Caco-2 (cell line): ENCODE measurements around the gene ZNF219. TPM values are rescaled to one million over a fixed set of nuclear protein-coding genes. Genes with fewer than 3 reads are reported as not detected.

Source experiments
- BruUV-seq: library from RNA; stranded (reverse); fragments of 400-500 nt; replicated peaks from 2 replicates; lab custom pipeline; 2021; lab: Mats Ljungman, UMichigan
- CTCF ChIA-PET: fragments of 300-600 bp; sonication (Branson Sonifier 250); formaldehyde crosslinking; loops from one replicate; lab custom pipeline; 2022; ENCODE audit warnings: antibody characterized with exemption; lab: Charles Lee
- POLR2A ChIA-PET: fragments of 300-600 bp; sonication (Branson Sonifier 250); formaldehyde crosslinking; loops from one replicate; lab custom pipeline; 2022; ENCODE audit warnings: antibody characterized with exemption; lab: Charles Lee
- DNase-seq, 2 experiments: peaks; one replicate each; pipeline versions ENCODE4 v3.0.0 to v3.0.0-alpha.2; 2020 to 2022
- H3K27me3 ChIP-seq: replicated peaks from 2 replicates; pipeline ENCODE4 v1.6.0; 2011; ENCODE audit warnings: low read length; ENCODE audit not compliant: control insufficient read depth, insufficient read depth
- H3K36me3 ChIP-seq: 2 replicates; pipeline ENCODE4 v1.5.1; 2011; ENCODE audit warnings: low read length; ENCODE audit not compliant: control insufficient read depth, insufficient read depth
- H3K4me1 ChIP-seq: fragments of 250-450 bp; sonication (Bioruptor Pico); 2 replicates; pipeline ENCODE4 v1.5.1; 2020; ENCODE audit warnings: mild to moderate bottlenecking
- H3K4me3 ChIP-seq: 2 replicates; pipeline ENCODE4 v1.5.1; 2011; ENCODE audit warnings: low read depth, mild to moderate bottlenecking, control low read depth, low read length
- H3K9me3 ChIP-seq: fragments of 250-450 bp; sonication (Bioruptor Pico); 2 replicates; pipeline ENCODE4 v1.5.1; 2020; ENCODE audit warnings: mild to moderate bottlenecking, moderate library complexity
- H3K27ac Mint-ChIP-seq: one replicate; pipeline ENCODE4 v1.8.0; 2022; ENCODE audit warnings: mixed read lengths; ENCODE audit not compliant: unreplicated experiment
- H3K27me3 Mint-ChIP-seq: one replicate; pipeline ENCODE4 v1.8.0; 2022; ENCODE audit warnings: mixed read lengths; ENCODE audit not compliant: insufficient read depth, unreplicated experiment
- H3K36me3 Mint-ChIP-seq: one replicate; pipeline ENCODE4 v1.8.0; 2022; ENCODE audit warnings: mild to moderate bottlenecking, mixed read lengths; ENCODE audit not compliant: insufficient read depth, unreplicated experiment
- H3K4me1 Mint-ChIP-seq: one replicate; pipeline ENCODE4 v1.8.0; 2022; ENCODE audit warnings: low read depth, mixed read lengths; ENCODE audit not compliant: unreplicated experiment
- H3K4me3 Mint-ChIP-seq: one replicate; pipeline ENCODE4 v1.8.0; 2022; ENCODE audit warnings: mild to moderate bottlenecking, moderate library complexity, mixed read lengths; ENCODE audit not compliant: unreplicated experiment
- H3K9me3 Mint-ChIP-seq: one replicate; pipeline ENCODE4 v1.8.0; 2022; ENCODE audit warnings: mixed read lengths; ENCODE audit not compliant: unreplicated experiment
- CTCF ChIP-seq, 2 experiments: fragments of 200-600 bp in 1 of 2; IDR thresholded peaks; 1 replicate in 1 of 2; 2 replicates in 1 of 2; pipeline versions ENCODE4 v1.5.1 to v1.8.0; 2011 to 2022; ENCODE audit warnings: antibody characterized with exemption in 1 of 2, control low read depth in 1 of 2, inconsistent platforms in 1 of 2, low read depth in 1 of 2, low read length in 1 of 2, mild to moderate bottlenecking in 1 of 2, moderate library complexity in 1 of 2; ENCODE audit not compliant: insufficient read depth in 1 of 2, severe bottlenecking in 1 of 2, unreplicated experiment in 1 of 2
- intact Hi-C: fragments of 100-400 bp; cut with micrococcal nuclease; formaldehyde crosslinking; loops from one replicate; pipeline ENCODE4 v1.10.0; 2022; ENCODE audit not compliant: unreplicated experiment
- total RNA-seq: library from RNA; stranded (reverse); gene quantifications from 2 replicates; pipeline ENCODE4 v1.2.3, GENCODE V29; 2022

Gene ZNF219
- total RNA-seq, 1 experiment from 2014 or later, result 35.2 TPM

GRCh38 chr14:21072781-21073339, 25.6 kb downstream of the ZNF219 start:
- no peak overlapping the region for H3K4me3 Mint-ChIP-seq
- no peak for DNase-seq
- no peaks in the 10 kb centered on the region for H3K36me3 ChIP-seq
- no peaks in the 10 kb centered on the region for H3K27me3 ChIP-seq
- no peak overlapping the region for H3K27ac Mint-ChIP-seq
- intact Hi-C loops, result no loop called here
- POLR2A ChIA-PET, result no interaction called here
- H3K4me1 Mint-ChIP-seq, result no peaks in the 10 kb centered on the region
- H3K9me3 Mint-ChIP-seq, result no peaks in the 10 kb centered on the region
- H3K4me3 ChIP-seq, result no peak overlapping the region
- no peaks in the 10 kb centered on the region for H3K9me3 ChIP-seq
- no peaks in the 10 kb centered on the region for H3K27me3 Mint-ChIP-seq
- H3K4me1 ChIP-seq, result peaks cover 6% of the 10 kb centered on the region
- BruUV-seq, result no TSS peak
- TF ChIP-seq CTCF (IDR thresholded peaks at IDR 0.05; ENCODE audit: insufficient read depth in 1 of 2, low read depth in 1 of 2, low read length in 1 of 2, severe bottlenecking in 1 of 2, unreplicated experiment in 1 of 2), result no peak
- H3K36me3 Mint-ChIP-seq, result no peaks in the 10 kb centered on the region
- CTCF ChIA-PET, result interaction anchor here (0.5 to 3.4 kb wide), 3 partner anchors 31 to 121 kb away, joined by 3 to 50 read pairs (median 30); no protein-coding TSS in a partner anchor

- POLR2A ChIA-PET, result interaction anchor here (0.6 kb wide), 1 partner anchor 717 kb away, joined by 4 read pairs; no protein-coding TSS in a partner anchor
- Mint-ChIP-seq H3K9me3 (no peaks in the 10 kb centered on the region), H3K27ac (no peak overlapping the region)
Observed at GRCh38 chr14:21072031-21072473, 26.4 kb downstream of the ZNF219 start.

More at GRCh38 chr14:21072031-21072473, 26.4 kb downstream of the ZNF219 start:
- no peaks in the 10 kb centered on the region for H3K36me3 Mint-ChIP-seq
- H3K36me3 ChIP-seq, result no peaks in the 10 kb centered on the region
- intact Hi-C loops, result no loop called here
- H3K4me1 ChIP-seq, result peaks cover 6% of the 10 kb centered on the region
- no TSS peak for BruUV-seq
- CTCF ChIA-PET, result interaction anchor here (0.6 to 3.4 kb wide), 11 partner anchors 12 to 62 kb away, joined by 4 to 50 read pairs (median 6); partner anchors contain the start of gene ZNF219
- no peak for DNase-seq
- H3K4me3 Mint-ChIP-seq, result peak overlapping the region; percentile 84
- TF ChIP-seq CTCF (IDR thresholded peaks at IDR 0.05; ENCODE audit: insufficient read depth in 1 of 2, low read depth in 1 of 2, low read length in 1 of 2, severe bottlenecking in 1 of 2, unreplicated experiment in 1 of 2), result no peak
- no peak overlapping the region; the same call in 1 of the 2 replicates for H3K4me3 ChIP-seq
- no peaks in the 10 kb centered on the region for H3K27me3 ChIP-seq
- H3K9me3 ChIP-seq, result no peaks in the 10 kb centered on the region
- no peaks in the 10 kb centered on the region for H3K27me3 Mint-ChIP-seq
- no peaks in the 10 kb centered on the region for H3K4me1 Mint-ChIP-seq
